KOPT-K1 (cell line): ENCODE results near the gene SH3BGRL2.

ENCODE experiments used
- H3K27ac ChIP-seq: fragments of 200-600 bp; sonication (generic); 2 replicates; pipeline ENCODE4 v1.5.1; 2016; ENCODE audit warnings: antibody characterized with exemption, mild to moderate bottlenecking, low read depth, low read length; ENCODE audit not compliant: poor library complexity, severe bottlenecking
- H3K36me3 ChIP-seq: fragments of 200-600 bp; sonication (generic); 2 replicates; pipeline ENCODE4 v1.5.1; 2017; ENCODE audit warnings: antibody characterized with exemption, mild to moderate bottlenecking, low read length, moderate library complexity; ENCODE audit not compliant: insufficient read depth
- H3K9me3 ChIP-seq: fragments of 200-600 bp; sonication (generic); 2 replicates; pipeline ENCODE4 v1.5.1; 2017; ENCODE audit warnings: antibody characterized with exemption, low read length, mild to moderate bottlenecking; ENCODE audit not compliant: insufficient read depth, poor library complexity, severe bottlenecking

Gene SH3BGRL2

GRCh38 chr6:79628466-79629288 lies 2.5 kb upstream of the SH3BGRL2 start:
- no peak overlapping the region for H3K27ac ChIP-seq
- peaks cover 3% of the 10 kb centered on the region for H3K9me3 ChIP-seq

GRCh38 chr6:79630380-79630882 lies 698 bp upstream of the SH3BGRL2 start:
- Histone ChIP-seq H3K27ac (no peak overlapping the region), H3K36me3 (no peaks in the 10 kb centered on the region), H3K9me3 (peaks cover 3% of the 10 kb centered on the region)

More at GRCh38 chr6:79628466-79629288, 2.5 kb upstream of the SH3BGRL2 start:
- no peaks in the 10 kb centered on the region for H3K36me3 ChIP-seq

- Histone ChIP-seq H3K9me3 (peaks cover 3% of the 10 kb centered on the region), H3K27ac (no peak overlapping the region), H3K36me3 (no peaks in the 10 kb centered on the region)
Measured at GRCh38 chr6:79631693-79632172, 604 bp downstream of the SH3BGRL2 start.

- Histone ChIP-seq H3K27ac (no peak overlapping the region), H3K36me3 (no peaks in the 10 kb centered on the region), H3K9me3 (peaks cover 3% of the 10 kb centered on the region)
Measured at GRCh38 chr6:79632580-79632979, 1.5 kb downstream of the SH3BGRL2 start.

GRCh38 chr6:79634491-79635231 lies 3.5 kb downstream of the SH3BGRL2 start:
- H3K27ac ChIP-seq, result no peak overlapping the region
- H3K36me3 ChIP-seq, result no peaks in the 10 kb centered on the region
- H3K9me3 ChIP-seq, result peaks cover 3% of the 10 kb centered on the region

GRCh38 chr6:79635232-79635543 lies 4.1 kb downstream of the SH3BGRL2 start:
- Histone ChIP-seq H3K36me3 (no peaks in the 10 kb centered on the region), H3K27ac (no peak overlapping the region), H3K9me3 (peaks cover 3% of the 10 kb centered on the region)

GRCh38 chr6:79636673-79637072 lies 5.5 kb downstream of the SH3BGRL2 start:
- Histone ChIP-seq H3K36me3 (no peaks in the 10 kb centered on the region), H3K9me3 (no peaks in the 10 kb centered on the region), H3K27ac (no peak overlapping the region)

- no peaks in the 10 kb centered on the region for H3K36me3 ChIP-seq
- no peaks in the 10 kb centered on the region for H3K9me3 ChIP-seq
- no peak overlapping the region for H3K27ac ChIP-seq
Measured at GRCh38 chr6:79640146-79641111, 9.3 kb downstream of the SH3BGRL2 start.

GRCh38 chr6:79646006-79646405 lies 14.9 kb downstream of the SH3BGRL2 start:
- Histone ChIP-seq H3K9me3 (no peaks in the 10 kb centered on the region), H3K27ac (no peak overlapping the region), H3K36me3 (no peaks in the 10 kb centered on the region)

GRCh38 chr6:79646561-79646960 lies 15.4 kb downstream of the SH3BGRL2 start:
- Histone ChIP-seq H3K27ac (no peak overlapping the region), H3K36me3 (no peaks in the 10 kb centered on the region)

GRCh38 chr6:79647741-79648140 lies 16.6 kb downstream of the SH3BGRL2 start:
- H3K36me3 ChIP-seq, result no peaks in the 10 kb centered on the region

More at GRCh38 chr6:79646561-79646960, 15.4 kb downstream of the SH3BGRL2 start:
- H3K9me3 ChIP-seq, result no peaks in the 10 kb centered on the region

GRCh38 chr6:79648328-79648727 lies 17.2 kb downstream of the SH3BGRL2 start:
- Histone ChIP-seq H3K9me3 (no peaks in the 10 kb centered on the region), H3K27ac (no peak overlapping the region), H3K36me3 (no peaks in the 10 kb centered on the region)

More at GRCh38 chr6:79647741-79648140, 16.6 kb downstream of the SH3BGRL2 start:
- H3K9me3 ChIP-seq, result no peaks in the 10 kb centered on the region
- H3K27ac ChIP-seq, result no peak overlapping the region

- Histone ChIP-seq H3K9me3 (no peaks in the 10 kb centered on the region), H3K36me3 (no peaks in the 10 kb centered on the region), H3K27ac (no peak overlapping the region)
Measured at GRCh38 chr6:79649016-79649415, 17.9 kb downstream of the SH3BGRL2 start.

- H3K9me3 ChIP-seq, result no peaks in the 10 kb centered on the region
- no peak overlapping the region for H3K27ac ChIP-seq
- H3K36me3 ChIP-seq, result no peaks in the 10 kb centered on the region
Measured at GRCh38 chr6:79650950-79651349, 19.8 kb downstream of the SH3BGRL2 start.
